GM12878 (cell line): ENCODE results near the gene MYL12A. TPM values are rescaled to one million over a fixed set of nuclear protein-coding genes. Genes with fewer than 3 reads are reported as not detected.

Experiments used
- ATAC-seq: fragments of 200-7000 bp; cut with Tn5 transposase; 3 replicates; pipeline ENCODE4 v1.9.1; 2020; ENCODE audit warnings: mild to moderate bottlenecking, moderate library complexity
- BruUV-seq: library from RNA; stranded (reverse); fragments of 400-500 nt; replicated peaks from 2 replicates; lab custom pipeline; 2021; lab: Mats Ljungman, UMichigan
- CTCF ChIA-PET: fragments of 300-600 bp; sonication (Branson Sonifier 250); formaldehyde crosslinking; extraction: SDS; loops from one replicate; lab custom pipeline; 2021; ENCODE audit warnings: inconsistent platforms; lab: Yijun Ruan, JAX
- POLR2A ChIA-PET: fragments of 350-600 bp; formaldehyde crosslinking; extraction: SDS; loops from one replicate; lab custom pipeline; 2021; ENCODE audit warnings: inconsistent platforms; lab: Charles Lee
- RAD21 ChIA-PET: fragments of 300-600 bp; sonication (Branson Sonifier 250); formaldehyde crosslinking; loops from one replicate; lab custom pipeline; 2023; ENCODE audit warnings: antibody characterized with exemption; ENCODE audit not compliant: unreplicated experiment; lab: Charles Lee
- SMC1A ChIA-PET: fragments of 300-600 bp; sonication (Branson Sonifier 250); formaldehyde crosslinking; loops from one replicate; lab custom pipeline; 2023; ENCODE audit not compliant: unreplicated experiment, uncharacterized antibody; lab: Charles Lee
- DNase-seq: peaks from one replicate; pipeline ENCODE4 v3.0.0-alpha.2; 2011; ENCODE audit warnings: low read depth, low spot score
- FAIRE-seq: peaks from 3 replicates; lab custom pipeline; 2011; peaks lifted over from hg19 to GRCh38; lab: Jason Lieb, UNC
- H2AFZ ChIP-seq: 2 replicates; pipeline ENCODE4 v1.6.0; 2011; ENCODE audit warnings: low read depth, low read length, control low read depth; ENCODE audit not compliant: control insufficient read depth
- H3K27ac ChIP-seq: 2 replicates; pipeline ENCODE4 v1.5.1; 2011; ENCODE audit warnings: control low read depth; ENCODE audit not compliant: control insufficient read depth, insufficient read depth
- H3K27me3 ChIP-seq, 2 experiments: replicated peaks in 1 of 2; 2 replicates each; pipeline versions ENCODE4 v1.6.0 to v1.6.1; 2011; ENCODE audit warnings: low read length in 1 of 2; ENCODE audit not compliant: control insufficient read depth in 2 of 2, insufficient read depth in 2 of 2
- H3K36me3 ChIP-seq, 2 experiments: 2 replicates each; pipeline ENCODE4 v1.5.1; 2011; ENCODE audit warnings: low read length in 1 of 2; ENCODE audit not compliant: control insufficient read depth in 2 of 2, insufficient read depth in 2 of 2
- H3K4me1 ChIP-seq: 2 replicates; pipeline ENCODE4 v1.6.1; 2011; ENCODE audit warnings: mild to moderate bottlenecking, low read length, moderate library complexity, mixed read lengths; ENCODE audit not compliant: control insufficient read depth, insufficient read depth
- H3K4me2 ChIP-seq: 2 replicates; pipeline ENCODE4 v1.6.0; 2011; ENCODE audit warnings: control low read depth; ENCODE audit not compliant: control insufficient read depth, insufficient read depth
- H3K4me3 ChIP-seq: fragments of 200-600 bp; sonication (generic); 2 replicates; pipeline ENCODE4 v1.5.1; 2016
- H3K79me2 ChIP-seq: 2 replicates; pipeline ENCODE4 v1.6.0; 2011; ENCODE audit warnings: low read length; ENCODE audit not compliant: control insufficient read depth, insufficient read depth
- H3K9ac ChIP-seq: 2 replicates; pipeline ENCODE4 v1.8.0; 2011; ENCODE audit warnings: low read length, control low read depth, mixed read lengths; ENCODE audit not compliant: control insufficient read depth, insufficient read depth
- H3K9me3 ChIP-seq: replicated peaks from 3 replicates; pipeline ENCODE4 v1.5.1; 2011; ENCODE audit warnings: mild to moderate bottlenecking, low read length; ENCODE audit not compliant: control insufficient read depth, insufficient read depth
- H4K20me1 ChIP-seq: 2 replicates; pipeline ENCODE4 v1.6.0; 2011; ENCODE audit not compliant: control insufficient read depth, insufficient read depth
- BCLAF1 ChIP-seq: fragments of 450-650 bp; IDR thresholded peaks from 2 replicates; pipeline ENCODE4 v1.6.1; 2017; ENCODE audit warnings: antibody characterized with exemption, mild to moderate bottlenecking, moderate library complexity
- BRCA1 ChIP-seq: IDR thresholded peaks from 2 replicates; pipeline ENCODE4 v1.6.1; 2011; ENCODE audit warnings: low read depth, low read length, improper control_type of control experiment
- CHD2 ChIP-seq: IDR thresholded peaks from 2 replicates; pipeline ENCODE4 v1.6.1; 2011; ENCODE audit warnings: low read depth, low read length, improper control_type of control experiment, borderline replicate concordance
- IRF5 ChIP-seq: fragments of 450-650 bp; IDR thresholded peaks from 2 replicates; pipeline ENCODE4 v1.6.1; 2017; ENCODE audit warnings: borderline replicate concordance
- MXI1 ChIP-seq: fragments of 150-350 bp; IDR thresholded peaks from 2 replicates; pipeline ENCODE4 v1.6.1; 2011; ENCODE audit warnings: low read depth, mild to moderate bottlenecking, inconsistent platforms, low read length, improper control_type of control experiment
- POLR2AphosphoS2 ChIP-seq: IDR thresholded peaks from 2 replicates; pipeline ENCODE4 v1.6.1; 2011; ENCODE audit warnings: low read depth, mild to moderate bottlenecking, low read length, improper control_type of control experiment, moderate library complexity
- SP1 ChIP-seq: IDR thresholded peaks from one replicate; pipeline ENCODE4 v1.6.1; 2011; ENCODE audit warnings: low read depth, low read length
- SRF ChIP-seq, 2 experiments: IDR thresholded peaks; 2 replicates each; pipeline ENCODE4 v1.6.1; 2011; ENCODE audit warnings: low read depth in 2 of 2, low read length in 2 of 2, mild to moderate bottlenecking in 1 of 2, moderate library complexity in 1 of 2
- WGBS: methylation state at CpG from one replicate; pipeline ENCODE4 v1.1.6; 2016; ENCODE audit warnings: low lambda C conversion rate; ENCODE audit not compliant: insufficient replicate concordance, insufficient coverage; ENCODE audit errors: missing lambda C conversion rate; 5-methylcytosine and 5-hydroxymethylcytosine counted together
- in situ Hi-C: fragments of 300-500 bp; cut with MboI; formaldehyde crosslinking; loops from 9 replicates; pipeline ENCODE4 v1.14.3; 2018; ENCODE audit warnings: mixed read lengths
- intact Hi-C: fragments of 100-400 bp; cut with micrococcal nuclease; formaldehyde crosslinking; loops from one replicate; pipeline ENCODE4 v1.14.2; 2022; ENCODE audit not compliant: unreplicated experiment
- polyA plus RNA-seq, 11 experiments: library from polyadenylated mRNA; depleted of rRNA in 4 of 11; unstranded in 6 of 11; stranded (reverse) in 5 of 11; fragments of >200 nt; fragmentation: Nextera tagmentation in 4 of 11; fragmentation: Illumina TruSeq in 1 of 11; extraction: Ambion mirVana in 4 of 11; extraction: Trizol in 1 of 11; gene quantifications; 1 replicate in 1 of 11; 2 replicates in 10 of 11; pipeline versions ENCODE4 v1.2.1 to v1.2.3, GENCODE V29; 2011 to 2016; ENCODE audit warnings: inconsistent platforms in 2 of 11, missing spikeins in 2 of 11, low read depth in 1 of 11
- total RNA-seq, 4 experiments: library from RNA; depleted of rRNA in 3 of 4; stranded (reverse); fragments of >200 nt in 3 of 4; fragmentation: Illumina TruSeq in 1 of 4; extraction: Trizol in 1 of 4; gene quantifications; 2 replicates each; pipeline versions ENCODE4 v1.2.1 to v1.2.3, GENCODE V29; 2013 to 2021

MYL12A gene
- total and polyA plus RNA-seq, 10 of the 15 experiments (the other 5 are each of a cell fraction or from before 2014, with no cell fraction given) = 488 to 1,663 (median 924) TPM

GRCh38 chr18:3221496-3221895 is 26.1 kb upstream of the MYL12A start:
- RAD21 ChIA-PET = no interaction called here
- no peak overlapping the region for H3K4me3 ChIP-seq
- in situ Hi-C loops = no loop called here
- intact Hi-C loops = no loop called here
- no peak overlapping the region for H3K4me2 ChIP-seq
- no peak for DNase-seq
- FAIRE-seq = no peak
- POLR2A ChIA-PET = no interaction called here
- SMC1A ChIA-PET = interaction anchor here (1.2 to 1.5 kb wide), 3 partner anchors 14 to 205 kb away, joined by 3 to 5 read pairs (median 3); no protein-coding TSS in a partner anchor
- H3K36me3 ChIP-seq = no peaks in the 10 kb centered on the region
- H3K27ac ChIP-seq = no peak overlapping the region
- H4K20me1 ChIP-seq = no peaks in the 10 kb centered on the region
- TF ChIP-seq SP1 (no peak), SRF (IDR thresholded peaks at IDR 0.05; ENCODE audit: low read depth in 2 of 2, low read length in 2 of 2) (no peak), POLR2AphosphoS2 (no peak), BRCA1 (no peak), BCLAF1 (no peak), IRF5 (no peak), CHD2 (no peak), MXI1 (no peak)
- no peak for ATAC-seq
- H3K79me2 ChIP-seq = no peaks in the 10 kb centered on the region
- no peaks in the 10 kb centered on the region for H3K9me3 ChIP-seq
- WGBS = 79% methylated on average over 6 of the region's 6 CpGs
- BruUV-seq = no TSS peak
- H3K9ac ChIP-seq = no peak overlapping the region
- 0 out of 2 replicates have a peak, but pooled peaks cover 2% of the 10 kb centered on the region for H3K4me1 ChIP-seq
- CTCF ChIA-PET = interaction anchor here (1.0 to 1.8 kb wide), 3 partner anchors 10 to 55 kb away, joined by 3 to 5 read pairs (median 4); no protein-coding TSS in a partner anchor
- no peak overlapping the region for H2AFZ ChIP-seq
- no peaks in the 10 kb centered on the region for H3K27me3 ChIP-seq
